HEK293 (cell line): ENCODE results near the gene MYO9B.

Experiments used
- CTCF ChIA-PET: fragments of 350-600 bp; formaldehyde crosslinking; extraction: SDS; loops from one replicate; lab custom pipeline; 2021; ENCODE audit warnings: antibody characterized with exemption; lab: Yijun Ruan, JAX
- POLR2A ChIA-PET: fragments of 300-600 bp; formaldehyde crosslinking; extraction: SDS; loops from one replicate; lab custom pipeline; 2020; ENCODE audit warnings: antibody characterized with exemption, inconsistent platforms; lab: Yijun Ruan, JAX
- H3K27ac ChIP-seq: fragments of 200-500 bp; sonication (Bioruptor generic); 2 replicates; pipeline ENCODE4 v1.5.1; 2014; ENCODE audit warnings: low read depth, low read length, control low read depth, inconsistent platforms; ENCODE audit errors: extremely low read depth
- H3K36me3 ChIP-seq, 2 experiments: fragments of 200-500 bp in 1 of 2; sonication (Bioruptor generic) in 1 of 2; 1 replicate in 1 of 2; 2 replicates in 1 of 2; pipeline ENCODE4 v1.5.1; 2014 to 2017; ENCODE audit warnings: inconsistent platforms in 2 of 2, low read length in 2 of 2; ENCODE audit not compliant: control insufficient read depth in 2 of 2, insufficient read depth in 1 of 2
- H3K4me1 ChIP-seq: fragments of 200-500 bp; sonication (Bioruptor generic); 2 replicates; pipeline ENCODE4 v1.5.1; 2014; ENCODE audit warnings: mild to moderate bottlenecking, low read length, inconsistent platforms; ENCODE audit not compliant: control insufficient read depth, insufficient read depth
- H3K4me3 ChIP-seq: 2 replicates; pipeline ENCODE4 v1.5.1; 2011; ENCODE audit warnings: low read depth, mild to moderate bottlenecking, control low read depth, low read length, moderate library complexity
- H3K9me3 ChIP-seq: fragments of 200-500 bp; sonication (Bioruptor generic); 2 replicates; pipeline ENCODE4 v1.5.1; 2014; ENCODE audit warnings: low read depth, low read length, inconsistent platforms; ENCODE audit not compliant: control insufficient read depth, insufficient read depth
- EGR2 ChIP-seq: fragments of 450-650 bp; formaldehyde crosslinking; IDR thresholded peaks from 2 replicates; pipeline ENCODE4 v1.5.1; 2016; ENCODE audit warnings: low read depth, missing biosample characterization, missing genetic modification characterization
- FEZF1 ChIP-seq: fragments of 450-650 bp; formaldehyde crosslinking; IDR thresholded peaks from 2 replicates; pipeline ENCODE4 v1.5.1; 2016; ENCODE audit warnings: missing biosample characterization, missing genetic modification characterization
- GLIS1 ChIP-seq: fragments of 450-650 bp; formaldehyde crosslinking; IDR thresholded peaks from 2 replicates; pipeline ENCODE4 v1.5.1; 2016; ENCODE audit warnings: missing biosample characterization, missing genetic modification characterization
- RBAK ChIP-seq: fragments of 450-650 bp; formaldehyde crosslinking; IDR thresholded peaks from 2 replicates; pipeline ENCODE4 v1.5.1; 2016; ENCODE audit warnings: missing biosample characterization, missing genetic modification characterization
- ZBTB10 ChIP-seq: fragments of 450-650 bp; formaldehyde crosslinking; IDR thresholded peaks from 2 replicates; pipeline ENCODE4 v1.5.1; 2016; ENCODE audit warnings: missing biosample characterization, missing genetic modification characterization
- ZBTB11 ChIP-seq: fragments of 450-650 bp; formaldehyde crosslinking; conservative IDR thresholded peaks from 2 replicates; pipeline ENCODE4 v1.5.1; 2016; ENCODE audit warnings: low read depth, missing biosample characterization, missing genetic modification characterization
- ZFP41 ChIP-seq: fragments of 450-650 bp; formaldehyde crosslinking; IDR thresholded peaks from 2 replicates; pipeline ENCODE4 v1.5.1; 2016; ENCODE audit warnings: missing biosample characterization, missing genetic modification characterization, borderline replicate concordance
- ZNF121 ChIP-seq: fragments of 450-650 bp; formaldehyde crosslinking; IDR thresholded peaks from 2 replicates; pipeline ENCODE4 v1.5.1; 2016; ENCODE audit warnings: missing biosample characterization, missing genetic modification characterization
- ZNF169 ChIP-seq: fragments of 450-650 bp; formaldehyde crosslinking; IDR thresholded peaks from 2 replicates; pipeline ENCODE4 v1.5.1; 2016; ENCODE audit warnings: missing biosample characterization, missing genetic modification characterization
- ZNF175 ChIP-seq: fragments of 450-650 bp; formaldehyde crosslinking; IDR thresholded peaks from 2 replicates; pipeline ENCODE4 v1.5.1; 2016; ENCODE audit warnings: missing biosample characterization, missing genetic modification characterization
- ZNF19 ChIP-seq: fragments of 450-650 bp; formaldehyde crosslinking; IDR thresholded peaks from 2 replicates; pipeline ENCODE4; 2016; ENCODE audit warnings: missing biosample characterization, missing genetic modification characterization, low read depth
- ZNF221 ChIP-seq: fragments of 450-650 bp; formaldehyde crosslinking; IDR thresholded peaks from 2 replicates; pipeline ENCODE4 v1.5.1; 2017; ENCODE audit warnings: missing biosample characterization, missing genetic modification characterization, borderline replicate concordance
- ZNF23 ChIP-seq: fragments of 450-650 bp; formaldehyde crosslinking; IDR thresholded peaks from 2 replicates; pipeline ENCODE4 v1.5.1; 2016; ENCODE audit warnings: missing biosample characterization, missing genetic modification characterization, borderline replicate concordance
- ZNF248 ChIP-seq: fragments of 450-650 bp; formaldehyde crosslinking; IDR thresholded peaks from 2 replicates; pipeline ENCODE4 v1.5.1; 2017; ENCODE audit warnings: missing biosample characterization, missing genetic modification characterization
- ZNF266 ChIP-seq: fragments of 450-650 bp; formaldehyde crosslinking; IDR thresholded peaks from 2 replicates; pipeline ENCODE4 v1.5.1; 2016; ENCODE audit warnings: missing biosample characterization, missing genetic modification characterization, low read depth
- ZNF292 ChIP-seq: fragments of 450-650 bp; formaldehyde crosslinking; IDR thresholded peaks from 2 replicates; pipeline ENCODE4 v1.5.1; 2016; ENCODE audit warnings: low read depth, missing biosample characterization, missing genetic modification characterization, borderline replicate concordance
- ZNF324 ChIP-seq: fragments of 450-650 bp; formaldehyde crosslinking; IDR thresholded peaks from 2 replicates; pipeline ENCODE4 v1.5.1; 2016; ENCODE audit warnings: missing biosample characterization, missing genetic modification characterization
- ZNF37A ChIP-seq: fragments of 450-650 bp; IDR thresholded peaks from 2 replicates; pipeline ENCODE4 v1.5.1; 2018; ENCODE audit warnings: missing biosample characterization, missing genetic modification characterization
- ZNF394 ChIP-seq: fragments of 450-650 bp; formaldehyde crosslinking; IDR thresholded peaks from 2 replicates; pipeline ENCODE4 v1.5.1; 2016; ENCODE audit warnings: missing biosample characterization, missing genetic modification characterization, mild to moderate bottlenecking, moderate library complexity, borderline replicate concordance
- ZNF488 ChIP-seq: fragments of 450-650 bp; formaldehyde crosslinking; IDR thresholded peaks from 2 replicates; pipeline ENCODE4 v1.5.1; 2016; ENCODE audit warnings: missing biosample characterization, missing genetic modification characterization
- ZNF510 ChIP-seq: fragments of 450-650 bp; formaldehyde crosslinking; IDR thresholded peaks from 2 replicates; pipeline ENCODE4 v1.5.1; 2018; ENCODE audit warnings: mild to moderate bottlenecking, missing genetic modification characterization, missing biosample characterization; ENCODE audit not compliant: insufficient replicate concordance
- ZNF548 ChIP-seq: fragments of 450-650 bp; formaldehyde crosslinking; IDR thresholded peaks from 2 replicates; pipeline ENCODE4 v1.5.1; 2016; ENCODE audit warnings: missing biosample characterization, missing genetic modification characterization
- ZNF558 ChIP-seq: fragments of 450-650 bp; formaldehyde crosslinking; IDR thresholded peaks from 2 replicates; pipeline ENCODE4 v1.5.1; 2016; ENCODE audit warnings: missing biosample characterization, missing genetic modification characterization
- ZNF585B ChIP-seq: fragments of 450-650 bp; formaldehyde crosslinking; IDR thresholded peaks from 2 replicates; pipeline ENCODE4 v1.5.1; 2016; ENCODE audit warnings: missing biosample characterization, missing genetic modification characterization
- ZNF621 ChIP-seq: fragments of 450-650 bp; formaldehyde crosslinking; IDR thresholded peaks from 2 replicates; pipeline ENCODE4 v1.5.1; 2017; ENCODE audit warnings: missing biosample characterization, missing genetic modification characterization
- ZNF660 ChIP-seq: fragments of 450-650 bp; IDR thresholded peaks from 2 replicates; pipeline ENCODE4 v1.5.1; 2018; ENCODE audit warnings: missing biosample characterization, mild to moderate bottlenecking, missing genetic modification characterization
- ZNF701 ChIP-seq: fragments of 450-650 bp; formaldehyde crosslinking; IDR thresholded peaks from 2 replicates; pipeline ENCODE4 v1.5.1; 2016; ENCODE audit warnings: missing biosample characterization, missing genetic modification characterization
- ZNF791 ChIP-seq: fragments of 450-650 bp; formaldehyde crosslinking; IDR thresholded peaks from 2 replicates; pipeline ENCODE4 v1.5.1; 2016; ENCODE audit warnings: missing biosample characterization, missing genetic modification characterization
- ZSCAN23 ChIP-seq: fragments of 450-650 bp; formaldehyde crosslinking; IDR thresholded peaks from 2 replicates; pipeline ENCODE4 v1.5.1; 2016; ENCODE audit warnings: missing biosample characterization, missing genetic modification characterization
- ZSCAN30 ChIP-seq: fragments of 450-650 bp; IDR thresholded peaks from 2 replicates; pipeline ENCODE4 v1.5.1; 2018; ENCODE audit warnings: missing biosample characterization, mild to moderate bottlenecking, missing genetic modification characterization, moderate library complexity
- ZSCAN4 ChIP-seq: fragments of 450-650 bp; formaldehyde crosslinking; IDR thresholded peaks from 2 replicates; pipeline ENCODE4 v1.5.1; 2017; ENCODE audit warnings: missing biosample characterization, missing genetic modification characterization

Gene MYO9B

GRCh38 chr19:17135001-17135853, 59.6 kb downstream of the MYO9B start:
- Histone ChIP-seq H3K27ac (peak overlapping the region; percentile 71), H3K4me1 (peaks cover 14% of the 10 kb centered on the region), H3K36me3 (no peaks in the 10 kb centered on the region; a peak in 1 of 3 replicates), H3K9me3 (no peaks in the 10 kb centered on the region), H3K4me3 (peak overlapping the region; percentile 41)
- CTCF ChIA-PET: no interaction called here
- POLR2A ChIA-PET: no interaction called here
- no peak for TF ChIP-seq ZNF791 (tag by site-specific recombination)
- no peak for TF ChIP-seq RBAK (tag by site-specific recombination)
- TF ChIP-seq ZNF175 (tag by site-specific recombination): no peak
- no peak for TF ChIP-seq ZNF292 (tag by site-specific recombination)
- no peak; the same call in 1 of the 2 replicates for TF ChIP-seq ZBTB11
- TF ChIP-seq ZFP41 (tag by site-specific recombination): no peak
- TF ChIP-seq ZNF558 (tag by site-specific recombination): no peak; the same call in 1 of the 2 replicates
- no peak for TF ChIP-seq EGR2
- peak; percentile 75; the same call in 1 of the 2 replicates for TF ChIP-seq ZSCAN30
- no peak for TF ChIP-seq ZNF585B (tag by site-specific recombination)
- TF ChIP-seq ZSCAN23 (tag by site-specific recombination): no peak
- no peak for TF ChIP-seq ZNF19 (tag by site-specific recombination)
- 0 out of 2 replicates have a peak, but pooled peaks have one; percentile 41 for TF ChIP-seq FEZF1 (tag by site-specific recombination)
- TF ChIP-seq ZNF394 (tag by site-specific recombination): peak; percentile 76; the same call in 1 of the 2 replicates
- no peak for TF ChIP-seq ZNF510 (tag by site-specific recombination)
- peak; percentile 61; the same call in 1 of the 2 replicates for TF ChIP-seq ZBTB10 (tag by site-specific recombination)
- TF ChIP-seq ZNF221 (tag by site-specific recombination): no peak
- no peak for TF ChIP-seq ZNF23
- TF ChIP-seq ZNF324 (tag by site-specific recombination): peak; percentile 73
- no peak for TF ChIP-seq ZNF37A (tag by site-specific recombination)
- no peak for TF ChIP-seq ZNF621 (tag by site-specific recombination)
- TF ChIP-seq ZNF248: no peak
- TF ChIP-seq ZNF660: peak; percentile 85
- no peak for TF ChIP-seq ZNF266
- TF ChIP-seq ZNF121 (tag by site-specific recombination): no peak
- no peak for TF ChIP-seq ZNF488
- TF ChIP-seq ZSCAN4 (tag by site-specific recombination): no peak
- TF ChIP-seq GLIS1 (tag by site-specific recombination): peak; percentile 85
- no peak for TF ChIP-seq ZNF548
- no peak for TF ChIP-seq ZNF169 (tag by site-specific recombination)
- no peak for TF ChIP-seq ZNF701 (tag by site-specific recombination)
